Fibroblast of peridontal ligament (primary cell): ENCODE results near the gene EFCAB6.

ENCODE experiments used
- DNase-seq: peaks from one replicate; pipeline ENCODE4 v3.0.0-alpha.2; 2010; ENCODE audit errors: extremely low read depth

The EFCAB6 gene

GRCh38 chr22:43484227-43484626 is 327.9 kb downstream of the EFCAB6 start:
- no peak for DNase-seq

GRCh38 chr22:43483669-43484068 is 328.4 kb downstream of the EFCAB6 start:
- no peak for DNase-seq

- no peak for DNase-seq
Observed at GRCh38 chr22:43483266-43483665, 328.8 kb downstream of the EFCAB6 start.

GRCh38 chr22:43482318-43482625 is 329.8 kb downstream of the EFCAB6 start:
- DNase-seq = no peak

GRCh38 chr22:43481568-43482317 is 330.4 kb downstream of the EFCAB6 start:
- no peak for DNase-seq

GRCh38 chr22:43479962-43480361 is 332.1 kb downstream of the EFCAB6 start:
- DNase-seq = no peak

GRCh38 chr22:43479301-43479950 is 332.7 kb downstream of the EFCAB6 start:
- DNase-seq = no peak
